PC-3 (cell line): ENCODE results near the gene TSHB. TPM values are rescaled to one million over a fixed set of nuclear protein-coding genes. Genes with fewer than 3 reads are reported as not detected.

ENCODE experiments used
- ATAC-seq: fragments of 200-7000 bp; cut with Tn5 transposase; 2 replicates; pipeline ENCODE4 v1.9.1; 2020; ENCODE audit warnings: mild to moderate bottlenecking, moderate library complexity
- BruUV-seq: library from RNA; stranded (reverse); fragments of 400-500 nt; replicated peaks from 2 replicates; lab custom pipeline; 2021; lab: Mats Ljungman, UMichigan
- CTCF ChIA-PET: fragments of 300-600 bp; sonication (Branson Sonifier 250); formaldehyde crosslinking; loops from one replicate; lab custom pipeline; 2022; ENCODE audit warnings: antibody characterized with exemption; lab: Charles Lee
- POLR2A ChIA-PET: fragments of 300-600 bp; sonication (Branson Sonifier 250); formaldehyde crosslinking; loops from one replicate; lab custom pipeline; 2022; ENCODE audit warnings: antibody characterized with exemption; ENCODE audit not compliant: unreplicated experiment; lab: Charles Lee
- DNase-seq: peaks from one replicate; pipeline ENCODE4 v3.0.0-alpha.2; 2015
- H2AFZ ChIP-seq: fragments of 300-600 bp; sonication (generic); 2 replicates; pipeline ENCODE4 v1.6.0; 2016; ENCODE audit warnings: antibody characterized with exemption, low read length
- H3F3A ChIP-seq: fragments of 300-600 bp; sonication (generic); one replicate; pipeline ENCODE4 v1.6.0; 2017; ENCODE audit warnings: antibody characterized with exemption, low read length, control low read depth, mild to moderate bottlenecking; ENCODE audit not compliant: unreplicated experiment
- H3K27ac ChIP-seq: fragments of 300-600 bp; sonication (generic); 2 replicates; pipeline ENCODE4 v1.5.1; 2016; ENCODE audit warnings: mild to moderate bottlenecking, low read length
- H3K27me3 ChIP-seq: fragments of 300-600 bp; sonication (generic); 2 replicates; pipeline ENCODE4 v1.6.1; 2016; ENCODE audit warnings: low read length, mixed read lengths
- H3K36me3 ChIP-seq: fragments of 300-600 bp; sonication (generic); 2 replicates; pipeline ENCODE4 v1.6.1; 2016; ENCODE audit warnings: low read depth, mixed run types, low read length, mixed read lengths
- H3K4me1 ChIP-seq: fragments of 300-600 bp; sonication (generic); 2 replicates; pipeline ENCODE4 v1.5.1; 2016; ENCODE audit warnings: low read length; ENCODE audit not compliant: insufficient read depth
- H3K4me2 ChIP-seq: fragments of 300-600 bp; sonication (generic); 2 replicates; pipeline ENCODE4 v1.6.0; 2016; ENCODE audit warnings: low read length
- H3K4me3 ChIP-seq: fragments of 300-600 bp; sonication (generic); 2 replicates; pipeline ENCODE4 v1.5.1; 2016; ENCODE audit warnings: mild to moderate bottlenecking, low read length, mixed read lengths
- H3K79me2 ChIP-seq: fragments of 300-600 bp; sonication (generic); 2 replicates; pipeline ENCODE4 v1.6.1; 2017; ENCODE audit warnings: low read length, mixed read lengths
- H3K9ac ChIP-seq: fragments of 300-600 bp; sonication (generic); 2 replicates; pipeline ENCODE4 v1.6.0; 2016; ENCODE audit warnings: mild to moderate bottlenecking, low read length
- H3K9me2 ChIP-seq: fragments of 300-600 bp; sonication (generic); replicated peaks from 2 replicates; pipeline ENCODE4 v1.6.1; 2016; ENCODE audit warnings: mixed run types, low read length, mixed read lengths
- H3K9me3 ChIP-seq: fragments of 300-600 bp; sonication (generic); 2 replicates; pipeline ENCODE4 v1.6.1; 2016; ENCODE audit warnings: low read length, mixed read lengths
- H4K20me1 ChIP-seq: fragments of 300-600 bp; sonication (generic); 2 replicates; pipeline ENCODE4 v1.6.1; 2016; ENCODE audit warnings: low read length, mixed read lengths
- CTCF ChIP-seq: fragments of 300-600 bp; sonication (generic); conservative IDR thresholded peaks from 2 replicates; pipeline ENCODE4 v1.5.1; 2017; ENCODE audit warnings: antibody characterized with exemption, low read depth, mild to moderate bottlenecking, low read length
- EZH2 ChIP-seq: fragments of 300-600 bp; sonication (generic); IDR thresholded peaks from one replicate; pipeline ENCODE4 v1.6.1; 2017; ENCODE audit warnings: antibody characterized with exemption, mild to moderate bottlenecking, low read length; ENCODE audit not compliant: unreplicated experiment
- EZH2phosphoT487 ChIP-seq: fragments of 300-600 bp; sonication (generic); IDR thresholded peaks from 2 replicates; pipeline ENCODE4 v1.6.1; 2018; ENCODE audit warnings: mild to moderate bottlenecking, antibody characterized with exemption, low read length, borderline replicate concordance
- intact Hi-C: fragments of 100-400 bp; cut with micrococcal nuclease; formaldehyde crosslinking; loops from 2 replicates; pipeline ENCODE4 v1.9.0; 2023
- total RNA-seq: library from RNA; depleted of rRNA; stranded (reverse); fragments of >200 nt; gene quantifications from 2 replicates; pipeline ENCODE4 v1.2.3, GENCODE V29; 2014

Gene TSHB
- total RNA-seq, 1 experiment from 2014 or later, result not detected

GRCh38 chr1:114988095-114988494 lies 41.5 kb upstream of the TSHB start:
- ChIA-PET CTCF (no interaction called here), POLR2A (no interaction called here)
- Histone ChIP-seq H3K36me3 (no peaks in the 10 kb centered on the region; the same call in 1 of the 2 replicates), H3K9me2 (no peaks in the 10 kb centered on the region), H3K4me2 (no peak overlapping the region), H3K27me3 (no peaks in the 10 kb centered on the region), H3K9ac (no peak overlapping the region), H3F3A (no peaks in the 10 kb centered on the region), H3K9me3 (peaks cover 7% of the 10 kb centered on the region; the same call in 1 of the 2 replicates), H3K79me2 (no peaks in the 10 kb centered on the region), H3K4me3 (no peak overlapping the region), H3K4me1 (no peaks in the 10 kb centered on the region), H4K20me1 (no peaks in the 10 kb centered on the region), H3K27ac (no peak overlapping the region), H2AFZ (no peak overlapping the region)
- no peak for TF ChIP-seq EZH2phosphoT487
- no peak for TF ChIP-seq CTCF
- TF ChIP-seq EZH2, result no peak
- no peak for ATAC-seq
- intact Hi-C loops, result no loop called here
- DNase-seq, result no peak
- no TSS peak for BruUV-seq

GRCh38 chr1:114997510-114998289 lies 31.9 kb upstream of the TSHB start:
- CTCF ChIA-PET, result no interaction called here

More at GRCh38 chr1:114997510-114998289, 31.9 kb upstream of the TSHB start:
- no peaks in the 10 kb centered on the region for H3F3A ChIP-seq
- peaks cover 6% of the 10 kb centered on the region for H3K4me1 ChIP-seq
- ATAC-seq (no peak), DNase-seq (no peak)
- H3K27me3 ChIP-seq, result peaks cover 6% of the 10 kb centered on the region; the same call in 1 of the 2 replicates
- intact Hi-C loops, result no loop called here
- no peaks in the 10 kb centered on the region for H4K20me1 ChIP-seq
- H3K79me2 ChIP-seq, result no peaks in the 10 kb centered on the region
- H3K9ac ChIP-seq, result no peak overlapping the region
- no peak overlapping the region for H3K27ac ChIP-seq
- POLR2A ChIA-PET, result no interaction called here
- H3K4me2 ChIP-seq, result 0 out of 2 replicates have a peak overlapping the region, but pooled peaks have one; percentile 2
- no peaks in the 10 kb centered on the region for H3K36me3 ChIP-seq
- no peaks in the 10 kb centered on the region for H3K9me2 ChIP-seq
- TF ChIP-seq CTCF (no peak), EZH2phosphoT487 (no peak), EZH2 (no peak)
- no peak overlapping the region for H3K4me3 ChIP-seq
- no peaks in the 10 kb centered on the region for H3K9me3 ChIP-seq
- no TSS peak for BruUV-seq
- peak overlapping the region; percentile 25; the same call in 1 of the 2 replicates for H2AFZ ChIP-seq
